ENCODE measurements around the gene CKMT2.

Gene CKMT2

GRCh38 chr5:81313278-81313677, 80.2 kb downstream of the CKMT2 start:
- no peak for DNase-seq

DNA sequence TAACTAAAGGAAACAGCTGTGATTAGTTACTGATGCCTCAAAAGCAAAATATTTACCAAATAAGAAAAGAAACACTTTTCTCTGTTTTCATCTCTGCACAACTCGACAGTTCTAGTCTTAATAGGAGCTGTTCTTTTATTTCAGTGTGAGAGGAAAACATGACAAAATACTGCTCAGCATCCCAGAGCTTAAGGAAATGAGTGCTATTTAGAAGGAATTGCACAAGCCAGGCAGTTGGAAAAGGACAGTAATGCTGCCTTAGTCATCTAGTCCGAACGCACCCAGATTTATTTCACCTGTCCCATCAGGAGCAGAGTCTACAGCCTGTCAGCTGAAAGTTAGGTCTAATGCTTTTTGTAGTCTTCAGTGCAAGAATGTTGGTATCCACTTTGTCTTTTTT, 80.6 kb downstream of the CKMT2 start:
- no peak for DNase-seq

DNA sequence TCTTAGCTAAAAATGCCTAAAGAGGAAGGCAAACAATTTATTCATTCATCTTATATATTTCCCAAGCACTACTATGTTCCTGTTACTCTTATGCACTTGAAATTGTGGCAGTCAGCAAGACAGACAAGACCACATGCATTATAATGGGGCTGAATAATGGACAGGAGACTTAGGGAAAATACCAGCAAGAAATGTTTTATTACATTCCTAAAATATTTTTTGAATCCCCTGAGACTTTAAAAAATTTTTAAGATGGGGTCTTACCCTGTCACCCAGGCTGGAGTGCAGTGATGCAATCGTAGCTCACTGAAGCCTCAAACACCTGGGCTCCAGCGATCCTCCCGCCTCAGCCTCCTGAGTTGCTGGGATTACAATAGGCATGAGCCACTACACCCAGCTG, 81.5 kb downstream of the CKMT2 start:
- DNase-seq: no peak

DNA sequence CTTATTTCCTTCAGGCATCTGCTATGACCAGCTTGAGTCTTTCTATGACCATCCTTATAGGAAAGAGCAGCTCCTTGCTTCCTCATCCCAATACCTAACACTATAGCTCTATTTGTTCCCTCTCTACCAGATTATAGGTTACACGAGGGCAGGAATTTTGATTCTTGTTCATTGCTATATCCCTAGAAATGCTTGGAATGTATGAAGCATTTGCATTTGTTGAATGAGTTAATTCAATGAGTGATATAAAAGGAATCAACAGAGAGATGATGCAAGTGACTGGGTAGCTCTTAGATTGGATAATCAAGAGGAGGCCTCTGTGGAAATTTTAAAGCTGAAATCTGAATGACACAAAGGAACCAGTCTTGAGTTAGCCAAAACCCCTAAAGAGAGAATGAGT, 82.2 kb downstream of the CKMT2 start:
- no peak for DNase-seq

- DNase-seq: no peak
These were observed 82.7 kb downstream of the CKMT2 start for GRCh38 chr5:81315830-81316229.
